NK-92 treated with Interleukin-12 subunit alpha and Interleukin-12 subunit beta, amount 100 ng/mL, for 24 hours (cell line): ENCODE measurements around the gene WRAP53.

Source experiments
- DNase-seq: peaks from one replicate; lab custom pipeline; 2025; lab: John Stamatoyannopoulos, UW

WRAP53 gene

GRCh38 chr17:7745748-7746470 lies 57.6 kb downstream of the WRAP53 start:
- DNase-seq: no peak

GRCh38 chr17:7747635-7748071 lies 59.4 kb downstream of the WRAP53 start:
- no peak for DNase-seq

GRCh38 chr17:7748076-7748775 lies 59.9 kb downstream of the WRAP53 start:
- no peak for DNase-seq

GRCh38 chr17:7750321-7750821 lies 62.1 kb downstream of the WRAP53 start:
- DNase-seq: no peak
